ENCODE data around the gene IL18RAP.

DNA sequence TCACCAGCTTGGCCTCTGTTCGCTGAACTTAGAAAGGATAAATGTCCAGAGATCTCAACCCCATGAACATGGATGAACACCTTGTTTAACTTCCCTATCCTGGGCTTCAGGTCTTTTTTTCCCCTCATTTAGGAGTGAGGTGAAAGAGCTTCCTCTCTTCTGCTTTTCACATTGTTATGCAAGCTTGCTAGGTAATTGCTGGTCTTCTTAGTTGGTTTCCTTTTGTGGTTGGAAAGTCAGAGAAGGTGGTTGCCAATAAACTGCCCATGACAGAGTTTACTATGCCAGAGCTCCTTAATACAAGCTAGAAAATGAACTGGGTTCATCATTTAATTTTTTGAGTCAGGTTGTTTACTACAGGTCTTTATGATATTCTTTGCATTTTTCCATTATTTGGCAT lies 66.7 kb downstream of the IL18RAP start:
- TF ChIP-seq NFRKB (IDR thresholded peaks at IDR 0.05) (no peak), HDGF (IDR thresholded peaks at IDR 0.05; ENCODE audit: borderline replicate concordance) (no peak), ZNF384 (IDR thresholded peaks at IDR 0.05) (no peak), SUZ12 (IDR thresholded peaks at IDR 0.05) (no peak), ELF4 (IDR thresholded peaks at IDR 0.05) (no peak), SP1 (IDR thresholded peaks at IDR 0.05) (no peak), BHLHE40 (IDR thresholded peaks at IDR 0.05; ENCODE audit: borderline replicate concordance) (no peak), FOXA1 (IDR thresholded peaks at IDR 0.05) (no peak), L3MBTL2 (conservative IDR thresholded peaks at IDR 0.05) (no peak), ARNT (IDR thresholded peaks at IDR 0.05) (no peak)
- TF ChIP-seq, protein P1, sequence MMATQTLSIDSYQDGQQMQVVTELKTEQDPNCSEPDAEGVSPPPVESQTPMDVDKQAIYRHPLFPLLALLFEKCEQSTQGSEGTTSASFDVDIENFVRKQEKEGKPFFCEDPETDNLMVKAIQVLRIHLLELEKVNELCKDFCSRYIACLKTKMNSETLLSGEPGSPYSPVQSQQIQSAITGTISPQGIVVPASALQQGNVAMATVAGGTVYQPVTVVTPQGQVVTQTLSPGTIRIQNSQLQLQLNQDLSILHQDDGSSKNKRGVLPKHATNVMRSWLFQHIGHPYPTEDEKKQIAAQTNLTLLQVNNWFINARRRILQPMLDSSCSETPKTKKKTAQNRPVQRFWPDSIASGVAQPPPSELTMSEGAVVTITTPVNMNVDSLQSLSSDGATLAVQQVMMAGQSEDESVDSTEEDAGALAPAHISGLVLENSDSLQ (IDR thresholded peaks at IDR 0.05) = no peak

Measured in HEK293T (cell line).